ENCODE measurements around the gene TRIP13.

The TRIP13 gene

DNA sequence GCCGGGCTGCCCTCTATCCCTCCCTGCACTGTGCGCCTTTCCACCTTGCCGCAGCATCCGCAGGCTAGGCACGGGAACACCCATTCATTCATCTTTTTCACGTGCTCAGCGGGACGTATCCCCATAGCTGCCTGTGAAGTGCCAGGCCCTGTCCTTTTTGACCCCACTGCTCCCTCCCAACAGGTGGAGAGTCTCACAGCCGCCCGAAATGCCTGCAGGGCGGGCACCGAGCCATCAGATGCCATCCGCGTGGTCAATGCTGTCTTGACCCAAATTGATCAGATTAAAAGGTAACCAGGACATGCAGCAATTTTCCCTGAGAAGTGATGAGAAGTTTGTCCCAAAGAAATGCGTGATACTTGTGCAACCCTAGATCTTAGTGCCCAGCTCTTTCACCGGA is 15.5 kb downstream of the TRIP13 start:
- TF ChIP-seq FOXP2 (optimal IDR thresholded peaks at IDR 0.05; ENCODE audit: borderline replicate concordance, extremely low read depth, extremely low read length, insufficient read depth) = no peak

DNA sequence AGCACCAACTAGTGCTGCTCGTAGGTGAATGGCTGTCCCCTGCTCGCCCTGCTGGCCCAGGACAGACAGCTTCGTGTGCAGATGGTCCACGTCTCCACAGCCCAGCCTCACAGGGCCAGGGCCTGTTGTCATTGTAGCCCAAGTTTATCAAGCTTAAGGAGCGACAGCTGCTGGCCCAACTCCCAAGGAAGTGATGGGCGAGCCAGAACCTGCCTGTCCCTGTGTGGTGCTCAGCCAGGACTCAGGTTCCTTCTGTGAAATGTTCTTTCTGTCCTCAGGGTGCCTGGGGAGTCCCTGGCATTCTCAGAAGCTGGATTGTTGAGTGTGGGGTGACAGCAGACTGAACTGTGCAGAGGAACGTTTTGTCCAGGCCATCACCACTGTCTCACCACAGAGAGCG is 16.4 kb downstream of the TRIP13 start:
- TF ChIP-seq SIN3A (IDR thresholded peaks at IDR 0.05; ENCODE audit: borderline replicate concordance, insufficient read depth, low read length) = no peak
- no peak for TF ChIP-seq FOXP2 (optimal IDR thresholded peaks at IDR 0.05; ENCODE audit: borderline replicate concordance, extremely low read depth, extremely low read length, insufficient read depth)
- TF ChIP-seq, protein P1, sequence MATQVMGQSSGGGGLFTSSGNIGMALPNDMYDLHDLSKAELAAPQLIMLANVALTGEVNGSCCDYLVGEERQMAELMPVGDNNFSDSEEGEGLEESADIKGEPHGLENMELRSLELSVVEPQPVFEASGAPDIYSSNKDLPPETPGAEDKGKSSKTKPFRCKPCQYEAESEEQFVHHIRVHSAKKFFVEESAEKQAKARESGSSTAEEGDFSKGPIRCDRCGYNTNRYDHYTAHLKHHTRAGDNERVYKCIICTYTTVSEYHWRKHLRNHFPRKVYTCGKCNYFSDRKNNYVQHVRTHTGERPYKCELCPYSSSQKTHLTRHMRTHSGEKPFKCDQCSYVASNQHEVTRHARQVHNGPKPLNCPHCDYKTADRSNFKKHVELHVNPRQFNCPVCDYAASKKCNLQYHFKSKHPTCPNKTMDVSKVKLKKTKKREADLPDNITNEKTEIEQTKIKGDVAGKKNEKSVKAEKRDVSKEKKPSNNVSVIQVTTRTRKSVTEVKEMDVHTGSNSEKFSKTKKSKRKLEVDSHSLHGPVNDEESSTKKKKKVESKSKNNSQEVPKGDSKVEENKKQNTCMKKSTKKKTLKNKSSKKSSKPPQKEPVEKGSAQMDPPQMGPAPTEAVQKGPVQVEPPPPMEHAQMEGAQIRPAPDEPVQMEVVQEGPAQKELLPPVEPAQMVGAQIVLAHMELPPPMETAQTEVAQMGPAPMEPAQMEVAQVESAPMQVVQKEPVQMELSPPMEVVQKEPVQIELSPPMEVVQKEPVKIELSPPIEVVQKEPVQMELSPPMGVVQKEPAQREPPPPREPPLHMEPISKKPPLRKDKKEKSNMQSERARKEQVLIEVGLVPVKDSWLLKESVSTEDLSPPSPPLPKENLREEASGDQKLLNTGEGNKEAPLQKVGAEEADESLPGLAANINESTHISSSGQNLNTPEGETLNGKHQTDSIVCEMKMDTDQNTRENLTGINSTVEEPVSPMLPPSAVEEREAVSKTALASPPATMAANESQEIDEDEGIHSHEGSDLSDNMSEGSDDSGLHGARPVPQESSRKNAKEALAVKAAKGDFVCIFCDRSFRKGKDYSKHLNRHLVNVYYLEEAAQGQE (IDR thresholded peaks at IDR 0.05; ENCODE audit: insufficient read depth in 1 of 2, low read depth in 2 of 2, low read length in 2 of 2) = no peak
- no peak for TF ChIP-seq TAF1 (IDR thresholded peaks at IDR 0.05; ENCODE audit: borderline replicate concordance, insufficient read depth, low read length)
- TF ChIP-seq POLR2AphosphoS5 (IDR thresholded peaks at IDR 0.05; ENCODE audit: low read depth, low read length) = no peak

DNA sequence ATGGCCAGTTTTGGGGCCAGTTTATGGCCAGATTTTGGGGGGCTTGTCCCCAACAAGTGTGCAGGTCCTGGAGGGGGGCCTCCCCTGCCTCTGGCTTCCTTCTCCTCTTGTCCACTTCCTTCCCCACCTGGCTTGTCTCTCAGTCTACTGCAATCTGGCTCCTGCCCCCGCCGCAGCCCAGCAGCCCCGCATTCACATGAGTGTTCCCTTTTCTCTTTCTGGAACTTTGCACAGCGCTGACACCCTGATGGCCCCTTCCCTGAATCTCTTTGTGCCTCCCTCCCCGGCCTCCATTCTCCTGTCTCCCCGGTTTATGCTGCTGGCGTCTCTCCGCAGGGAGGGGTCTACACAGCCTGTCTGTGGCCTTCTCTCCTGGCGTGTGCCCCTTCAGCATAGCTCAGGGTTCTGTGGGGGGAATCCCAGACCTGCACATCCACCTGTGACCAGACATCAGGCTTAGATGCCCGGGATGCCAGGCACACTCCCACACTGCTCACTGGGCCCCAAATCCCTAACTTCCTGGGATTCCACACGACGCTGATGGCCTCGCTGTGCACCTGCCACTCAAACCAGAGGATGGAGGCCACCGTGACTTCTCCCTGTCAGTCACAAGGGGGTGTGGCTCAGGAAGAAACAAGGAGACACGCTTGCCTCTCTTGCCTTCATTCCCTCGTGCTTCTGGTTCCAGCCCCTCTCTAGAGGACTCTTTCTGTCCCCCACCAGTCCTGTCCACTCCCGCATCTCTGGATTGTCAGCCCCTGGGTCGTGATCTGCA is 17.5 kb downstream of the TRIP13 start:
- TF ChIP-seq, protein P1 (IDR thresholded peaks at IDR 0.05; ENCODE audit: insufficient read depth in 1 of 2, low read depth in 2 of 2, low read length in 2 of 2) = no peak
- TF ChIP-seq POLR2AphosphoS5 (IDR thresholded peaks at IDR 0.05; ENCODE audit: low read depth, low read length) = no peak
- TF ChIP-seq SIN3A (IDR thresholded peaks at IDR 0.05; ENCODE audit: borderline replicate concordance, insufficient read depth, low read length) = no peak
- TF ChIP-seq TAF1 (IDR thresholded peaks at IDR 0.05; ENCODE audit: borderline replicate concordance, insufficient read depth, low read length) = no peak
- TF ChIP-seq FOXP2 (optimal IDR thresholded peaks at IDR 0.05; ENCODE audit: borderline replicate concordance, extremely low read depth, extremely low read length, insufficient read depth) = no peak

DNA sequence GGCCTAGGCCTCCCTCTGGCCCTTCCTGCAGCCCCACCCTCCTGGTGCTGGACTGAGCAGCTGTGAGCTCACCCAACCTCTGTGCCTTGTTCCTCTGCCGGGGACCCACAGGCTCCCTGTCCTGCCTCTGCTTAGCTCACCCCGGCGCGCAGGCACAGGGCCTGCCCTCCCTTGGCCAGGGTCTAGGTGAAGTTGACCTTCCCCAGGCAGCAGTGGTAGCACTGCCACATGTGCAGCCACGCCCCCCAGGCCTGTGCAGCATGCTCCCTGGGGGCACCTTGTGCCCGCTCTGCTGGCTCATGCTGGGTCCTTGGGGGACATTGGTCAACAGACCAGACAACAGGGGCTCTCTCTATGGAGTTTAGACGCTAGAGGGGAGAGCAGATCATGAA is 18.1 kb downstream of the TRIP13 start:
- TF ChIP-seq POLR2AphosphoS5 (IDR thresholded peaks at IDR 0.05; ENCODE audit: low read depth, low read length) (no peak), TAF1 (IDR thresholded peaks at IDR 0.05; ENCODE audit: borderline replicate concordance, insufficient read depth, low read length) (no peak), SIN3A (IDR thresholded peaks at IDR 0.05; ENCODE audit: borderline replicate concordance, insufficient read depth, low read length) (no peak), FOXP2 (optimal IDR thresholded peaks at IDR 0.05; ENCODE audit: borderline replicate concordance, extremely low read depth, extremely low read length, insufficient read depth) (no peak)
- TF ChIP-seq, protein P1 (IDR thresholded peaks at IDR 0.05; ENCODE audit: insufficient read depth in 1 of 2, low read depth in 2 of 2, low read length in 2 of 2) = no peak

DNA sequence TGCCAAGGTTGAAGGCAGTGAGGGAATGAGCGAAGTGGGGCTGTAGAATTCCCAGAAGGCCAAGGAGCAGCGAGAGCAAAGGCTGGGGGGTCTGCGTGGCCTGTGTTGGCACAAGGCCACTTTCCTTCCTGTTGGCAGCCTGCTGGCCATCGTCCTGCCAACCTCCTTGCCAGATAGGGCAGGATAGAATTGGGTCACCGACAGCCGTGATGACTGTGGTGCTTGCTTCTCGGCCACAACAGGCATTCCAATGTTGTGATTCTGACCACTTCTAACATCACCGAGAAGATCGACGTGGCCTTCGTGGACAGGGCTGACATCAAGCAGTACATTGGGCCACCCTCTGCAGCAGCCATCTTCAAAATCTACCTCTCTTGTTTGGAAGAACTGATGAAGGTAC is 18.9 kb downstream of the TRIP13 start:
- no peak for TF ChIP-seq FOXP2 (optimal IDR thresholded peaks at IDR 0.05; ENCODE audit: borderline replicate concordance, extremely low read depth, extremely low read length, insufficient read depth)
- TF ChIP-seq TAF1 (IDR thresholded peaks at IDR 0.05; ENCODE audit: borderline replicate concordance, insufficient read depth, low read length) = no peak
- no peak for TF ChIP-seq POLR2AphosphoS5 (IDR thresholded peaks at IDR 0.05; ENCODE audit: low read depth, low read length)
- TF ChIP-seq SIN3A (IDR thresholded peaks at IDR 0.05; ENCODE audit: borderline replicate concordance, insufficient read depth, low read length) = no peak
- TF ChIP-seq, protein P1 (IDR thresholded peaks at IDR 0.05; ENCODE audit: insufficient read depth in 1 of 2, low read depth in 2 of 2, low read length in 2 of 2) = no peak

Measured in PFSK-1 (cell line).